Natural killer cell treated with Interleukin-12 subunit alpha and Interleukin-12 subunit beta and Interleukin-15 and Interleukin-18, amount 100 ng/mL, for 72 hours (primary cell): ENCODE measurements around the gene FGD6. TPM values are rescaled to one million over a fixed set of nuclear protein-coding genes. Genes with fewer than 3 reads are reported as not detected.
A peak's percentile ranks its signal among the peaks of the same experiment; 100 is the strongest.

Experiments used
- ATAC-seq, 2 donors: fragments of 150-1000 bp; cut with Tn5 transposase in 1 of 2; sonication (Bioruptor Pico), chemical (Tn5 transposase) in 1 of 2; 2 replicates each; pipeline ENCODE4 v1.10.0; 2021
- DNase-seq: peaks from one replicate; pipeline ENCODE4 v3.0.0; 2022; ENCODE audit warnings: low spot score
- H3K27ac Mint-ChIP-seq, 2 donors: 1 replicate in 1 of 2; 2 replicates in 1 of 2; pipeline ENCODE4 v1.8.0; 2022; ENCODE audit warnings: mixed read lengths in 2 of 2, mild to moderate bottlenecking in 1 of 2, moderate library complexity in 1 of 2
- H3K27me3 Mint-ChIP-seq, 2 donors: 1 replicate in 1 of 2; 2 replicates in 1 of 2; pipeline ENCODE4 v1.8.0; 2022; ENCODE audit warnings: mixed read lengths in 2 of 2
- H3K36me3 Mint-ChIP-seq: one replicate; pipeline ENCODE4 v1.8.0; 2022; ENCODE audit warnings: mixed read lengths
- H3K4me1 Mint-ChIP-seq, 2 donors: 1 replicate in 1 of 2; 2 replicates in 1 of 2; pipeline ENCODE4 v1.8.0; 2022; ENCODE audit warnings: low read depth in 2 of 2, mixed read lengths in 2 of 2, mild to moderate bottlenecking in 1 of 2
- H3K4me3 Mint-ChIP-seq: one replicate; pipeline ENCODE4 v1.8.0; 2022; ENCODE audit warnings: mixed read lengths
- H3K9me3 Mint-ChIP-seq: 2 replicates; pipeline ENCODE4 v1.8.0; 2022; ENCODE audit warnings: mixed read lengths
- total RNA-seq, 2 donors: library from RNA; stranded (reverse); gene quantifications; one replicate each; pipeline ENCODE4 v1.2.3, GENCODE V29; 2022

The FGD6 gene
- total RNA-seq, 2 donors from 2014 or later = 0.62 to 2.0 TPM

GRCh38 chr12:95195122-95195521, 22.1 kb downstream of the FGD6 start:
- Mint-ChIP-seq H3K36me3 (no peaks in the 10 kb centered on the region), H3K27me3 (peaks cover 4 to 9% of the 10 kb centered on the region in 2 donors), H3K4me3 (no peak overlapping the region), H3K9me3 (no peaks in the 10 kb centered on the region), H3K27ac (no peak overlapping the region), H3K4me1 (no peaks in the 10 kb centered on the region)
- DNase-seq (no peak), ATAC-seq (no peak)

- H3K36me3 Mint-ChIP-seq = no peaks in the 10 kb centered on the region
- H3K27me3 Mint-ChIP-seq = peaks cover 4 to 9% of the 10 kb centered on the region in 2 donors
- no peak overlapping the region for H3K4me3 Mint-ChIP-seq
- DNase-seq = no peak
- H3K4me1 Mint-ChIP-seq = no peaks in the 10 kb centered on the region
- H3K27ac Mint-ChIP-seq = no peak overlapping the region
- no peaks in the 10 kb centered on the region for H3K9me3 Mint-ChIP-seq
- no peak for ATAC-seq
Measured at GRCh38 chr12:95193139-95193538, 24.1 kb downstream of the FGD6 start.

- H3K4me3 Mint-ChIP-seq = no peak overlapping the region
- H3K27me3 Mint-ChIP-seq = peaks cover 4 to 9% of the 10 kb centered on the region in 2 donors
- H3K9me3 Mint-ChIP-seq = no peaks in the 10 kb centered on the region
- H3K27ac Mint-ChIP-seq = no peak overlapping the region
- H3K36me3 Mint-ChIP-seq = no peaks in the 10 kb centered on the region
- H3K4me1 Mint-ChIP-seq = no peaks in the 10 kb centered on the region
- ATAC-seq (no peak), DNase-seq (no peak)
Measured at GRCh38 chr12:95192271-95192670, 25.0 kb downstream of the FGD6 start.

- H3K27me3 Mint-ChIP-seq = peaks cover 4 to 9% of the 10 kb centered on the region in 2 donors
- no peaks in the 10 kb centered on the region for H3K4me1 Mint-ChIP-seq
- H3K27ac Mint-ChIP-seq = no peak overlapping the region
- no peaks in the 10 kb centered on the region for H3K36me3 Mint-ChIP-seq
- H3K9me3 Mint-ChIP-seq = no peaks in the 10 kb centered on the region
- DNase-seq = no peak
- ATAC-seq = no peak
- H3K4me3 Mint-ChIP-seq = no peak overlapping the region
Measured at GRCh38 chr12:95191060-95191696, 26.1 kb downstream of the FGD6 start.

- DNase-seq (no peak), ATAC-seq (no peak)
- H3K27ac Mint-ChIP-seq = no peak overlapping the region
- no peaks in the 10 kb centered on the region for H3K36me3 Mint-ChIP-seq
- H3K4me1 Mint-ChIP-seq = no peaks in the 10 kb centered on the region
- H3K9me3 Mint-ChIP-seq = no peaks in the 10 kb centered on the region
- peaks cover 4 to 9% of the 10 kb centered on the region in 2 donors for H3K27me3 Mint-ChIP-seq
- no peak overlapping the region for H3K4me3 Mint-ChIP-seq
Measured at GRCh38 chr12:95187865-95188415, 29.3 kb downstream of the FGD6 start.

- no peak for DNase-seq
- no peaks in the 10 kb centered on the region for H3K9me3 Mint-ChIP-seq
Measured at GRCh38 chr12:95185854-95186253, 31.4 kb downstream of the FGD6 start.

GRCh38 chr12:95185072-95185471, 32.2 kb downstream of the FGD6 start:
- Mint-ChIP-seq H3K4me1 (no peaks in the 10 kb centered on the region), H3K4me3 (no peak overlapping the region)
- DNase-seq = no peak

More at GRCh38 chr12:95185854-95186253, 31.4 kb downstream of the FGD6 start:
- H3K4me3 Mint-ChIP-seq = no peak overlapping the region
- no peak overlapping the region for H3K27ac Mint-ChIP-seq
- H3K4me1 Mint-ChIP-seq = no peaks in the 10 kb centered on the region
- no peak for ATAC-seq
- no peaks in the 10 kb centered on the region for H3K36me3 Mint-ChIP-seq
- H3K27me3 Mint-ChIP-seq = no peaks in the 10 kb centered on the region

GRCh38 chr12:95184121-95184520, 33.1 kb downstream of the FGD6 start:
- ATAC-seq = no peak
- no peaks in the 10 kb centered on the region for H3K4me1 Mint-ChIP-seq
- no peaks in the 10 kb centered on the region for H3K27me3 Mint-ChIP-seq
- H3K9me3 Mint-ChIP-seq = no peaks in the 10 kb centered on the region
- H3K27ac Mint-ChIP-seq = no peak overlapping the region
- DNase-seq = no peak
- H3K36me3 Mint-ChIP-seq = no peaks in the 10 kb centered on the region
- H3K4me3 Mint-ChIP-seq = no peak overlapping the region

More at GRCh38 chr12:95185072-95185471, 32.2 kb downstream of the FGD6 start:
- ATAC-seq = no peak
- Mint-ChIP-seq H3K27ac (no peak overlapping the region), H3K36me3 (no peaks in the 10 kb centered on the region), H3K9me3 (no peaks in the 10 kb centered on the region), H3K27me3 (no peaks in the 10 kb centered on the region)

GRCh38 chr12:95182868-95183415, 34.3 kb downstream of the FGD6 start:
- H3K4me3 Mint-ChIP-seq = no peak overlapping the region
- no peak overlapping the region for H3K27ac Mint-ChIP-seq
- H3K36me3 Mint-ChIP-seq = no peaks in the 10 kb centered on the region
- H3K9me3 Mint-ChIP-seq = no peaks in the 10 kb centered on the region
- DNase-seq (no peak), ATAC-seq (peak; percentile 45 to 60)
- peaks cover 0 to 4% of the 10 kb centered on the region in 2 donors for H3K27me3 Mint-ChIP-seq
- H3K4me1 Mint-ChIP-seq = no peaks in the 10 kb centered on the region

- no peak overlapping the region for H3K27ac Mint-ChIP-seq
- H3K27me3 Mint-ChIP-seq = peaks cover 0 to 7% of the 10 kb centered on the region in 2 donors
Measured at GRCh38 chr12:95181103-95181502, 36.2 kb downstream of the FGD6 start.

GRCh38 chr12:95179011-95179410, 38.3 kb downstream of the FGD6 start:
- Mint-ChIP-seq H3K27me3 (peaks cover 0 to 7% of the 10 kb centered on the region in 2 donors), H3K9me3 (no peaks in the 10 kb centered on the region), H3K27ac (no peak overlapping the region), H3K4me3 (no peak overlapping the region), H3K36me3 (no peaks in the 10 kb centered on the region), H3K4me1 (no peaks in the 10 kb centered on the region)
- DNase-seq = no peak
- no peak for ATAC-seq

More at GRCh38 chr12:95181103-95181502, 36.2 kb downstream of the FGD6 start:
- ATAC-seq (no peak), DNase-seq (no peak)
- Mint-ChIP-seq H3K4me3 (no peak overlapping the region), H3K9me3 (no peaks in the 10 kb centered on the region), H3K36me3 (no peaks in the 10 kb centered on the region), H3K4me1 (no peaks in the 10 kb centered on the region)

- ATAC-seq (no peak), DNase-seq (no peak)
- Mint-ChIP-seq H3K9me3 (no peaks in the 10 kb centered on the region), H3K27ac (no peak overlapping the region), H3K4me3 (no peak overlapping the region), H3K4me1 (no peaks in the 10 kb centered on the region), H3K27me3 (peaks cover 0 to 7% of the 10 kb centered on the region in 2 donors), H3K36me3 (no peaks in the 10 kb centered on the region)
Measured at GRCh38 chr12:95178136-95178535, 39.1 kb downstream of the FGD6 start.

- no peak for DNase-seq
Measured at GRCh38 chr12:95177201-95177768, 40.0 kb downstream of the FGD6 start.

More at GRCh38 chr12:95177201-95177768, 40.0 kb downstream of the FGD6 start:
- ATAC-seq = no peak
- H3K27me3 Mint-ChIP-seq = peaks cover 0 to 13% of the 10 kb centered on the region in 2 donors
- no peak overlapping the region for H3K27ac Mint-ChIP-seq
- H3K4me3 Mint-ChIP-seq = no peak overlapping the region
- H3K9me3 Mint-ChIP-seq = no peaks in the 10 kb centered on the region
- no peaks in the 10 kb centered on the region for H3K36me3 Mint-ChIP-seq
- no peaks in the 10 kb centered on the region for H3K4me1 Mint-ChIP-seq
